HEK293T (cell line): ENCODE data around the gene FAAP24.
"Not testable (repeated sequence)": the region's sequence is repeated elsewhere in the genome, so short reads cannot be mapped to it uniquely, and the experiment has no call there.

Source experiments
- BHLHE40 ChIP-seq: fragments of 450-650 bp; IDR thresholded peaks from 2 replicates; pipeline ENCODE4 v1.6.1; 2016; ENCODE audit warnings: mild to moderate bottlenecking, moderate library complexity, borderline replicate concordance
- FOXA1 ChIP-seq: fragments of 450-650 bp; IDR thresholded peaks from 2 replicates; pipeline ENCODE4 v1.6.1; 2016; ENCODE audit warnings: mild to moderate bottlenecking
- FOXK2 ChIP-seq: fragments of 450-650 bp; IDR thresholded peaks from 2 replicates; pipeline ENCODE4 v1.6.1; 2016; ENCODE audit warnings: mild to moderate bottlenecking
- HDGF ChIP-seq: fragments of 450-650 bp; IDR thresholded peaks from 2 replicates; pipeline ENCODE4 v1.6.1; 2017; ENCODE audit warnings: antibody characterized with exemption, borderline replicate concordance
- LEF1 ChIP-seq: fragments of 450-650 bp; IDR thresholded peaks from 2 replicates; pipeline ENCODE4 v1.6.1; 2017; ENCODE audit warnings: mild to moderate bottlenecking, borderline replicate concordance
- SUZ12 ChIP-seq: fragments of 450-650 bp; IDR thresholded peaks from 2 replicates; pipeline ENCODE4 v1.6.1; 2016; ENCODE audit warnings: mild to moderate bottlenecking
- TARDBP ChIP-seq: fragments of 450-650 bp; IDR thresholded peaks from 2 replicates; pipeline ENCODE4 v1.6.1; 2016
- TF ChIP-seq, protein P1 (sequence below): fragments of 450-650 bp; IDR thresholded peaks from 2 replicates; pipeline ENCODE4 v1.6.1; 2016

GRCh38 chr19:32995966-32996365, 23.9 kb downstream of the FAAP24 start:
- TF ChIP-seq HDGF, LEF1, BHLHE40, FOXK2, FOXA1, TARDBP, SUZ12: not testable (repeated sequence)
- TF ChIP-seq, protein P1, sequence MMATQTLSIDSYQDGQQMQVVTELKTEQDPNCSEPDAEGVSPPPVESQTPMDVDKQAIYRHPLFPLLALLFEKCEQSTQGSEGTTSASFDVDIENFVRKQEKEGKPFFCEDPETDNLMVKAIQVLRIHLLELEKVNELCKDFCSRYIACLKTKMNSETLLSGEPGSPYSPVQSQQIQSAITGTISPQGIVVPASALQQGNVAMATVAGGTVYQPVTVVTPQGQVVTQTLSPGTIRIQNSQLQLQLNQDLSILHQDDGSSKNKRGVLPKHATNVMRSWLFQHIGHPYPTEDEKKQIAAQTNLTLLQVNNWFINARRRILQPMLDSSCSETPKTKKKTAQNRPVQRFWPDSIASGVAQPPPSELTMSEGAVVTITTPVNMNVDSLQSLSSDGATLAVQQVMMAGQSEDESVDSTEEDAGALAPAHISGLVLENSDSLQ = not testable (repeated sequence)
